ENCODE measurements around the gene LDHAL6A. TPM values are rescaled to one million over a fixed set of nuclear protein-coding genes. Genes with fewer than 3 reads are reported as not detected.

LDHAL6A gene
- total RNA-seq, 1 experiment from 2014 or later = not detected

DNA sequence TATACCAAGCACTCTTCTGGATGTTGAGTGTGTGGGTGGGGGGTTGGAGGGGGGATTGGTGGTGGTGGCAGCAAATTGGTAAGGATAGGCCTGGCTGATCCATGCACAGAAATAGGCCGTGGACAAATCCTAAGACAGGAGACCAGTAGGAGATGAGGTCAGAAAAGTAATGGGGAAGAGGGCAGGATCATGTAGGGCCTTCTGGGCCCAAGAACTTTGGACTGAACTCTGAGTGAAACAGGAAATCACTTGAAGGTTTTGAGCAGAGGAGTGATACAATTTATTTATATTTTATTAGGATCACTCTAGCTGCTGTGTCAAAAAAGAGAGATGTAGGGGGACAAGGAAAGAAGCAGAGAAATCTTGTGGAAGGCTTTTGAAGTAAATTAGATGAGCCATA is 42.4 kb downstream of the LDHAL6A start:
- H3K9me3 Mint-ChIP-seq = no peaks in the 10 kb centered on the region
- H3K27me3 Mint-ChIP-seq (ENCODE audit: low read depth) = no peaks in the 10 kb centered on the region
- Histone ChIP-seq H3K23me2 (ENCODE audit: insufficient read length, low read depth, low read length, poor library complexity, severe bottlenecking) (no peaks in the 10 kb centered on the region), H2AK5ac (ENCODE audit: insufficient read length, low read length) (no peak overlapping the region), H3K4me1 (ENCODE audit: insufficient read depth, low read length) (no peaks in the 10 kb centered on the region), H2BK12ac (ENCODE audit: insufficient read length, low read depth, low read length) (no peak overlapping the region), H3K18ac (ENCODE audit: insufficient read length, low read depth, low read length) (no peak overlapping the region), H2BK15ac (ENCODE audit: low read depth, low read length) (no peak overlapping the region), H4K5ac (ENCODE audit: insufficient read length, low read depth, low read length) (no peak overlapping the region), H3K79me2 (ENCODE audit: insufficient read depth, low read length) (no peaks in the 10 kb centered on the region), H4K91ac (ENCODE audit: insufficient read length, low read depth, low read length) (no peak overlapping the region), H2AFZ (ENCODE audit: low read length) (no peak overlapping the region), H3T11ph (ENCODE audit: low read length) (no peak overlapping the region), H4K20me1 (ENCODE audit: control insufficient read depth, insufficient read depth, insufficient read length) (no peaks in the 10 kb centered on the region), H3K14ac (ENCODE audit: insufficient read depth, low read length) (no peak overlapping the region), H3K9me3 (ENCODE audit: control insufficient read depth, low read depth, low read length) (no peaks in the 10 kb centered on the region), H3K27ac (ENCODE audit: insufficient read length, low read depth, low read length) (no peak overlapping the region), H3K23ac (ENCODE audit: insufficient read length, low read depth, low read length) (no peak overlapping the region), H4K8ac (replicated peaks; ENCODE audit: insufficient read length, low read depth, low read length) (no peak overlapping the region), H3K9ac (ENCODE audit: extremely low read depth, insufficient read length, low read length) (no peak overlapping the region), H3K4ac (ENCODE audit: low read depth, low read length) (no peak overlapping the region), H3K27me3 (ENCODE audit: insufficient read depth, low read length) (no peaks in the 10 kb centered on the region), H3K56ac (ENCODE audit: insufficient read length, low read depth, low read length) (no peak overlapping the region), H2BK5ac (ENCODE audit: insufficient read length, low read length) (no peak overlapping the region), H3K79me1 (ENCODE audit: insufficient read depth, low read depth, low read length, poor library complexity, severe bottlenecking) (no peaks in the 10 kb centered on the region), H2BK20ac (ENCODE audit: low read depth, low read length, poor library complexity, severe bottlenecking) (no peak overlapping the region), H2BK120ac (ENCODE audit: low read depth, low read length, poor library complexity, severe bottlenecking) (no peak overlapping the region), H3K4me2 (ENCODE audit: insufficient read depth, insufficient read length, low read length) (no peak overlapping the region)
- no peak for DNase-seq
- H3K4me3 Mint-ChIP-seq = no peak overlapping the region
- no CpG with 5 or more reads among the region's 1 CpG for WGBS (ENCODE audit: extremely low coverage, insufficient read length, low lambda C conversion rate)
- TF ChIP-seq, protein P1, sequence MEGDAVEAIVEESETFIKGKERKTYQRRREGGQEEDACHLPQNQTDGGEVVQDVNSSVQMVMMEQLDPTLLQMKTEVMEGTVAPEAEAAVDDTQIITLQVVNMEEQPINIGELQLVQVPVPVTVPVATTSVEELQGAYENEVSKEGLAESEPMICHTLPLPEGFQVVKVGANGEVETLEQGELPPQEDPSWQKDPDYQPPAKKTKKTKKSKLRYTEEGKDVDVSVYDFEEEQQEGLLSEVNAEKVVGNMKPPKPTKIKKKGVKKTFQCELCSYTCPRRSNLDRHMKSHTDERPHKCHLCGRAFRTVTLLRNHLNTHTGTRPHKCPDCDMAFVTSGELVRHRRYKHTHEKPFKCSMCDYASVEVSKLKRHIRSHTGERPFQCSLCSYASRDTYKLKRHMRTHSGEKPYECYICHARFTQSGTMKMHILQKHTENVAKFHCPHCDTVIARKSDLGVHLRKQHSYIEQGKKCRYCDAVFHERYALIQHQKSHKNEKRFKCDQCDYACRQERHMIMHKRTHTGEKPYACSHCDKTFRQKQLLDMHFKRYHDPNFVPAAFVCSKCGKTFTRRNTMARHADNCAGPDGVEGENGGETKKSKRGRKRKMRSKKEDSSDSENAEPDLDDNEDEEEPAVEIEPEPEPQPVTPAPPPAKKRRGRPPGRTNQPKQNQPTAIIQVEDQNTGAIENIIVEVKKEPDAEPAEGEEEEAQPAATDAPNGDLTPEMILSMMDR (conservative IDR thresholded peaks at IDR 0.05) = no peak
- no peak overlapping the region for H3K27ac Mint-ChIP-seq
- peaks cover 17 to 61% (median 41%) of the 10 kb centered on the region in 3 experiments for H3K36me3 Mint-ChIP-seq (ENCODE audit: insufficient read depth in 1 of 3, low read depth in 3 of 3)
- no peaks in the 10 kb centered on the region for H3K4me1 Mint-ChIP-seq
